GM19463 (cell line): ENCODE measurements around the gene RGS6.

Experiments used
- ATAC-seq: cut with Tn5 transposase; IDR thresholded peaks from one replicate; pipeline ENCODE4 v1.9.1; 2021; ENCODE audit warnings: mild to moderate bottlenecking, moderate library complexity; ENCODE audit not compliant: unreplicated experiment

RGS6 gene

DNA sequence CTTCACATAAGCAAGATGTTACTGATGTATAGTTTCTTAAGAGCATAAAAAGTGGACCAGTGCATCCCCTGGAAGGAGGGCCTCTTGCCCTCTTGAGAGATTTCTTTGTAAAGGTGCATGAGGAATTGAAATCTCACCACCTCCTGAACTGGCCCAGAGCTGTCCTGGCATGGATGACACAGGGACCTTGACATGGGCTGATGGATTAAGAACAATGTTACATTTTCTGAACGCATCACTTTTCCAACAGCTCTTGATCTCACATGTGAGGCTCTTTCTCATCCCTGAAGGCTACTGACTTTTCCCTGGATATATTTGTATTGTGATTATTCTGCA, 360.4 kb downstream of the RGS6 start:
- ATAC-seq, result no peak

- no peak for ATAC-seq
Observed at GRCh38 chr14:72301352-72301751, 369.1 kb downstream of the RGS6 start.

DNA sequence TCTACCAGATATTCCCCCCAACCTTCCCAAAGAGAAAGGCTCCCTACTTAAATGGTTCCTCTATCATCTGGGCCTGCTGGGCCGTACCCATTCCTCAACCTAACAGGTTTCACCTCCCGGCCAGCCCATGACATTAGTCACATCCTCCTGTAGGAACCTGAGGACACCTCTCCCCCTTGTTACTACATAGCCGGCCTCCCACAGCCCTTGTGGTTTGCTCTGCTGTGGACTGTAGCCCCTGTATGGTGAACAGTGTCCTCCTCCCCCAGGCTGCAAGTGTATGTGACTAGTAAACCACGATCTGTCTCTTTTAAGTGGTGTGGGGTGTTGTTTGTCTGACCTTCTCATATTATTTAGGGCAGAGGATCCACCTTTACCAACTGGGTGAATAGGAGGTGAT, 371.7 kb downstream of the RGS6 start:
- ATAC-seq, result no peak

- no peak for ATAC-seq
Observed at GRCh38 chr14:72305561-72305960, 373.3 kb downstream of the RGS6 start.

GRCh38 chr14:72308967-72309485, 376.8 kb downstream of the RGS6 start:
- no peak for ATAC-seq

DNA sequence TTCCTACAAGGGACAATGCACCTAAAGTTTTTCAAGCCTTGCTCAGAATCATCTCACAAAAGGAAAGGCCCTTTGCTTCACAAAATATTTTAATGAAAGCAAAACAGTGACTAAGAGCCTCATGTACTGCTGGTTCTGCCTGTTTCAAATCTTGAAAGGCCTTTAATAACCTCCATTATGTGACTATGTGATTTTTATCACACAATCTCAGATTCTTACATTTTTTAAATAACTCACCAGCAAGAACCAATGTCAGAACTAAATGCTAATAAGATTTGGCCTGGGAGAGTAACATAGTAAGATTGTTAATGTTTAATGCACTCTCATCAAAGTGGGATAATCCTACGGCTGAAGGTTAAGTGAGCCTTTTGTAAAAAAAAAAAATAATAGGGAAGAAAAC, 378.9 kb downstream of the RGS6 start:
- no peak for ATAC-seq

DNA sequence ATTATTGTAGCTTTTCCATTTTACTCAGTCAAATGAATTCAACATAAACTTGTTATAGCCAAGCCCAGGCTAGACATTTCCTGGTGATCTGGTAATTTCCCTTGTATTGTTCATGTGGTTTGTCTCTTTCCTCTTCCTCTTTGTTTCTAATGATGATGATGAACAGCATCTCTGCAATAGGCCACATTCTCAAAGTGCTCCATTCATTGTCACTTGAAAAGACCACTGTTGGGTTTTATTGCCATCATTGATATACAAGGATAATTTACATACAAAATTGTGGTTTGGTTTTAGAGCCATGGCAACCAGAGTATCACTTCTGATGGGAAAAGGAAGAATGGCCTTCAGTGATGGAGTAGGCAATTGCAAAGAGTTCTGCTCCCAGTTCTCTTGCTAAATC, 379.3 kb downstream of the RGS6 start:
- no peak for ATAC-seq

DNA sequence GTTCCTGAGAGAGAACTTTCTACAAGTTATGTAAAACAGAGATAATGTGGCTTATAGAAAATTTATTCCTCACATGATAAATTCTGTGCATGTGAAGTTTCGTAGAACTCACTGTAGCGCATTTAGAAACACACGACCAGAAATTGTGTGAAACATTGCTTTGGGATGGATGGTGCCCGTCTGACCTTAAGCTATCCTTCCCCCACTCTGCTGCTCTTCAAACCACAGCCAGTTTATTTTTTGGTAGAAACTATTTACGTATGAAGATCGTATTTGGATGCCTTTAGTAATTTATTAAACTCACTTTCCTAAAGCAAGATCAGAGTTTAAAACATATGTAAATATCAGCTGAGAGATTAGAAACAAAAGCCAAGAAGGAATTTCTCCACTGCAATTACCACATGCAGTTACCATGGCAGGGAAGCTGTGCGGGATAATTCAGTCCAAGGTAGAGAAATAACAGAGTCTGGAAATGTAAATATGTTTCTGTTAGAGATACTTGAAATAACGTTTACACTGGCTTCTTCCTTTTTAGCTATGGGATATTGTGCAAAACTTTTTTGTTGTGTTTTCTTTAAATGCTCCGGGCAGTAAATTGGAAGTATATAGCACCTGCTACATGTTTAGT, 382.7 kb downstream of the RGS6 start:
- no peak for ATAC-seq

DNA sequence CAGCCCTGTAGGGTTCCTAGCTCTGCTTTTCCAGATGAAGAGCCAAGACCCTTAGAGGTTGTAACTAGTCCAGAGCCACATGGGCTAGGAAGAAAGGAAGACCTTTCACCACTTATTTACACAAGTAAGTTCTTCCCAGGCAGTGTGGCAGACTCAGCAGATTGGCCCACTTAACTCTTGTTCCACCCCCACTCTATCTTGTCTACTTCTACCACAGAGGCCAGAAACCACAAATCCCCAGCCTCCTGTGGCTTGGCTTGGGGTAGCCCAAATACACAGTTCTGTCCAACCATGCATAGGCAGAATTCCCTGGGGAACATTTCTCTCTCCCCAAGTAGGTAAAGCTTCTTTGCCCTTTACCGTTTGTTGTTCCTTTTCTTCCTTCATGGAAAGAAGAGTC, 383.5 kb downstream of the RGS6 start:
- ATAC-seq, result no peak

DNA sequence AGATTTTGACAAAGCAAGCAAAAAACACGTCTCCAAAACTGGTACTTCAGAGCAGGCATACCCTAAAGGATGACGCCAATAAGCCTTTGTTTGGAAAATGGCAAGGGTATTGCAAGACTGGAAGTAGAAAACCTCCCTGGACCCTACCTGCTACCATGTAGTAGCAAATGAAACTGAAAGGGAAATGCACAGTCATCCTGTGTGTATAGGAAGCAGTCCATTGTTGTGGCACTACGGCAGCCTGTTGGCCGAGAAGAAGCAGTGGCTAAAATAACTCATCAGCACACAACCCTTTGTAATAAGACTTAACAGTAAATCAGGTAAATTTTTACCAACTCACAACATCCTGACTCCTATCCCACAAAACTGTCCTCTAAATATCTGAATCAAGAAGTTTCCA, 386.4 kb downstream of the RGS6 start:
- no peak for ATAC-seq

DNA sequence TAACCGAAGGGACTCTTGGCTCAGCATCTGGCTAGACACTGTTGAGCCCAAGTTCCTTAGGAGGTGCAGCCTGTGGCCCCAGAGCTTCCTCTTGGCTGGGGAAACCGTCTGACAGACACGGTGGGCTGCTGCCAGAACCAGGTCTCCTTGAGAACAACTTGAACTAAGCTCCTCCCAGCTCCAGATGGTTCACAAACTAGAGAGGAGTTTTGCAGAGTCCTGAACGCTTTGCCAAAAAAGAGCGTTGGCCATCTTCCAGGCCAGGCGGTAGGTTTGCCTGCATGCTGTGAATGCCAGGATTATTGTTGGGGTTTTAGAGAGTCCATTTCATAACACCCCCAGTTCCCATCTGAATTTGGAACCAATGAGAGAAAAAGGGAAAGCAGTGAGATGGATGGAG, 399.8 kb downstream of the RGS6 start:
- no peak for ATAC-seq

DNA sequence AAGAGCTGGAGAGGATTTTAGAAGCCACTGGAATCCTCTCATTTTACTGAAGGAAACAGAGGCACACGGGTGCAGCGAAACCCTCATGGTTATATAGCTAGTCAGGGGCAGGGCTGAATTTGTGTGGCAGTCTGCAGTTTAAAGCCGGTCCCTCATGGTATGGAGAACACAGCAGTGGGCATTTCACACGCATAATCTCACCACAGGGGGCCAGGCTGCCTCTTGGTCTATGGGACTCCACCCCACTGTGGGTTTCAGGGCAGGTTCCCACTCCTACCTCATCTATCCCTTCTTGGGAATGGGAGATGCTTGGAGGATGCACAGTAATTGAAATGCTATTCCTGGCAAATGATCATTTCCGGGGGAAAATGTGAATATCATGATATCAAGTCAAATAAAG, 400.6 kb downstream of the RGS6 start:
- ATAC-seq, result no peak

GRCh38 chr14:72333357-72333756, 401.1 kb downstream of the RGS6 start:
- no peak for ATAC-seq

DNA sequence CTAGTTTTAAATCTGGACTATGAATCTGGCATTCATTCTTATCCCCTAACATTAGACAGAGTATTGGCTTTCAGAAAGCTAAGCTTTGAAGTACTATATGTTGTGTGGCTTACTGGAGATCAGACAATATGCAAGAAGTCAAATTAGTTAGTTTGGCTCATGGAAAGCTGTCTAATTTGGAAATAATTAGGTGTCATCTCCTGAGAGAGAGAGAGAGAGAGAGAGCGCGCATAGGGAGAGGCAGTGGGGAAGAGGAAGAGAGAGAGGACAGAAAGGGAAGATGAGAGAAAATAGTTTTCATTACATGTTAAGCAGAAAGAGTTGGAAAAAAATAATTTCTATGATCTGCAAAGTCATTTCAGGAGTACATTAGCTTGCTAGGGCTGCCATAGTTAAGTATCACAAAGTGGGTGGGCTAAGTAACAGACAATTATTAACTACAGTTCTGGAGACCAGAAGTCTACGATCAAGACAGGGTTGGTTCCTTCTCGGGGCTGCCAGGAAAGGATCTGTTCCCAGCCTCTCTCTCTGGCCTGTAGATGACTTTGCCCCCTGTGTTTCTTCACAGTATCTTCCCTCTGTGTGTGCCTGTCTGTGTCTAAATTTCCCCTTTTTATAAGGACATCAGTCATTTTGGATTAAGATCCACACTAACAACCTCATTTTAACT, 404.2 kb downstream of the RGS6 start:
- no peak for ATAC-seq

GRCh38 chr14:72341237-72341636, 409.0 kb downstream of the RGS6 start:
- no peak for ATAC-seq

GRCh38 chr14:72341686-72342085, 409.5 kb downstream of the RGS6 start:
- no peak for ATAC-seq

- ATAC-seq, result no peak
Observed at GRCh38 chr14:72347118-72347517, 414.9 kb downstream of the RGS6 start.

DNA sequence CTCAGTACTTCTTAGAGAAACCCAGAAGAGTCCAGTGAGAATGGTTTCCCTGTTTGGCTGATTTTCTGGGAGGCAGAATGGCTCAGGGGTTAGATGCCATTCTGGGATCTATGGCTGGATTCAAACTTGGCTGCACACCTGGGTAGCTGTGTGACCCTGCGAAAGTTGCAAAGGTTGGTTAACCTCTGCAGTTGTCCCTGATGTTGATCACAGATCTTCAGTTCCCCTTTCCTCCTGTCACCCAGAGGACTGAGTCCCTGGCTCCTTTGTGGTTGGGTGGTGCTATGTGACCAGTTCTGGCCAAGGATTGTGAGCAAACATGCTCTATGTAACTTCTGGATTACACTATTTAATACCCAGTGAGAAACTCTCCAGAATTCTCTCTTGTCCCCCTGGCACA, 418.0 kb downstream of the RGS6 start:
- no peak for ATAC-seq

GRCh38 chr14:72352012-72352411, 419.8 kb downstream of the RGS6 start:
- no peak for ATAC-seq

- no peak for ATAC-seq
Observed at GRCh38 chr14:72366619-72367018, 434.4 kb downstream of the RGS6 start.

GRCh38 chr14:72369106-72369505, 436.9 kb downstream of the RGS6 start:
- ATAC-seq, result no peak

DNA sequence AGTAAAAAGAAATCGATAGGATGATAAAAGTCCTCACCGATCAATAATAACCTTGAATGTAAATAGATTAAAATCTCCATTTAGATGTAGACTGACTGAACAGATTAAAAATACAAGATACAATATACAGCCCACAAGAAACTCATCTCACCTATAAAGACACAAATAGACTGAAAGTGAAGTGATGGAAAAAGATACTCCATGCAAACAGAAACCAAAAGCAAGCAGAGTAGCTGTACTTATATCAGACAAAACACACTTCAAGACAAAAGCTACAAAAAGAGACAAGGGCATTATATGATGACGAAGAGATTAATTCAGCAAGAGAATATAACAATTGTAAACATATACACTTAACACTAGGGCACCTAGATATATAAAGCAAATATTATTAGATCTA, 444.8 kb downstream of the RGS6 start:
- no peak for ATAC-seq

- ATAC-seq, result no peak
Observed at GRCh38 chr14:72380456-72380855, 448.2 kb downstream of the RGS6 start.
